ENCODE measurements around the gene PRAC2. TPM values are rescaled to one million over a fixed set of nuclear protein-coding genes. Genes with fewer than 3 reads are reported as not detected.

PRAC2 gene
- total and polyA plus RNA-seq, 12 donors, result not detected

- no peaks in the 10 kb centered on the region for H3K36me3 ChIP-seq (replicated peaks in 1 of 2)
- TF ChIP-seq CTCF (IDR thresholded peaks at IDR 0.05) (no peak), POLR2A (IDR thresholded peaks at IDR 0.05) (no peak)
- no peaks in the 10 kb centered on the region for H3K9me3 ChIP-seq (replicated peaks in 1 of 3)
- H3K27ac ChIP-seq, result no peak overlapping the region
- no peak overlapping the region for H3K4me3 ChIP-seq
- H3K27me3 ChIP-seq, result peaks cover 89% of the 10 kb centered on the region
- intact Hi-C loops (cut with DNase I), result no loop called here
- H3K4me1 ChIP-seq (replicated peaks in 1 of 2), result no peaks in the 10 kb centered on the region
- WGBS, 4 donors, result 8 to 17% (median 9%) methylated on average over 31 to 80 of the region's 80 CpGs
- DNase-seq, result no peak
Measured at GRCh38 chr17:48718761-48719641, 4.0 kb upstream of the PRAC2 start.

GRCh38 chr17:48719642-48720265 is 3.2 kb upstream of the PRAC2 start:
- TF ChIP-seq CTCF (IDR thresholded peaks at IDR 0.05) (no peak), POLR2A (IDR thresholded peaks at IDR 0.05) (no peak)
- Histone ChIP-seq H3K9me3 (replicated peaks in 1 of 3) (no peaks in the 10 kb centered on the region), H3K27me3 (peaks cover 92% of the 10 kb centered on the region), H3K4me1 (replicated peaks in 1 of 2) (peaks cover 0 to 1% of the 10 kb centered on the region in 2 donors), H3K36me3 (replicated peaks in 1 of 2) (no peaks in the 10 kb centered on the region), H3K27ac (no peak overlapping the region), H3K4me3 (no peak overlapping the region)
- WGBS, 4 donors, result 8 to 16% (median 13%) methylated on average over 15 to 37 of the region's 37 CpGs
- intact Hi-C loops (cut with DNase I), result loop anchor here (5.0 kb wide), 2 partner anchors 42 to 73 kb away; no protein-coding TSS in a partner anchor
- no peak for DNase-seq

GRCh38 chr17:48720266-48721008 is 2.5 kb upstream of the PRAC2 start:
- WGBS, 4 donors, result 26 to 49% (median 38%) methylated on average over 11 of the region's 11 CpGs
- intact Hi-C loops (cut with DNase I), result loop anchor here (5.0 kb wide), 2 partner anchors 43 to 72 kb away; no protein-coding TSS in a partner anchor
- DNase-seq, result no peak
- no peak overlapping the region for H3K27ac ChIP-seq
- no peaks in the 10 kb centered on the region for H3K36me3 ChIP-seq (replicated peaks in 1 of 2)
- no peaks in the 10 kb centered on the region for H3K9me3 ChIP-seq (replicated peaks in 1 of 3)
- no peak overlapping the region for H3K4me3 ChIP-seq
- H3K4me1 ChIP-seq (replicated peaks in 1 of 2), result peaks cover 0 to 6% of the 10 kb centered on the region in 2 donors
- no peak for TF ChIP-seq POLR2A (IDR thresholded peaks at IDR 0.05)
- TF ChIP-seq CTCF (IDR thresholded peaks at IDR 0.05), result no peak
- peaks cover 98% of the 10 kb centered on the region for H3K27me3 ChIP-seq

GRCh38 chr17:48721009-48721402 is 2.0 kb upstream of the PRAC2 start:
- no peak for DNase-seq
- Histone ChIP-seq H3K4me1 (replicated peaks in 1 of 2) (peaks cover 0 to 6% of the 10 kb centered on the region in 2 donors), H3K36me3 (replicated peaks in 1 of 2) (no peaks in the 10 kb centered on the region), H3K27me3 (peaks cover 98% of the 10 kb centered on the region), H3K27ac (no peak overlapping the region), H3K9me3 (replicated peaks in 1 of 3) (no peaks in the 10 kb centered on the region), H3K4me3 (no peak overlapping the region)
- TF ChIP-seq POLR2A (IDR thresholded peaks at IDR 0.05), result no peak
- TF ChIP-seq CTCF (IDR thresholded peaks at IDR 0.05), result no peak
- intact Hi-C loops (cut with DNase I), result loop anchor here (5.0 kb wide), 2 partner anchors 44 to 71 kb away; no protein-coding TSS in a partner anchor
- WGBS, 4 donors, result 65 to 100% (median 86%) methylated on average over 1 of the region's 1 CpG
